ENCODE measurements around the gene C13orf46. TPM values are rescaled to one million over a fixed set of nuclear protein-coding genes. Genes with fewer than 3 reads are reported as not detected.

Gene C13orf46
- total and polyA plus RNA-seq, 2 donors (not counting 1 experiment from before 2014, with no cell fraction given), result 1.4 to 4.8 TPM

DNA sequence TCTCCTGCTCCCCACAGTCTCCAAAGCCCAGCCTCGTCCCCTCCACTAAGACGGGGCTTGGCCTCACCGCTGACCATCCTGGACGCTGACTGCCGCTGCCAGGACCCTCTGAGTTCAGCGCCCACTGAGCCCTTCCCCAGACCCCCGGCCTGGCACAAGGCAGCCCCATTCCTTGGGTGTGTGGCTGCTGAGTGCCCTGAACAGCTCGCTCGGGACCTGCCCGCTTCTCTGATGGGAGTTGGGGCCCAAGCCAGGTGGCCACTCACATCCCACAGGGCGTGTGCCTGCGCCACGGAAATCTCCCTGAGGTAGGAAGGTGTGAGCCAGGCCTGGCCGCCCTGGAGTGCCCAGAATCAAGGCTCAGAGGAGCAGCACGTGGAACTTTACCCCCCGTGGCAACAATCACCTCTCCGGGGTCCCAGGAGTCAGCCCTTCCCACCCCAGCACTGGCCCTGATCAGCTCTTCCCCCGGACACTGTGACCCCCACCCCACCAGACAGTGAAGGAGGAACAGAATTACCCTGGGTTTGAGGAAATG lies 20.8 kb downstream of the C13orf46 start:
- intact Hi-C loops (cut with micrococcal nuclease), result no loop called here
- no peak overlapping the region for H2AFZ ChIP-seq (ENCODE audit: insufficient read depth, low read depth, low read length, poor library complexity, severe bottlenecking)

More for the DNA sequence above, 20.8 kb downstream of the C13orf46 start:
- Histone ChIP-seq H3K4me2 (replicated peaks; ENCODE audit: low read depth, low read length, poor library complexity, severe bottlenecking) (no peak overlapping the region), H3K79me2 (ENCODE audit: control insufficient read depth, insufficient read depth, low read length) (no peaks in the 10 kb centered on the region), H3K4me3 (ENCODE audit: control extremely low read depth in 1 of 5, extremely low read depth in 1 of 5, insufficient read depth in 1 of 5, low read depth in 2 of 5, low read length in 4 of 5) (no peak overlapping the region), H3K36me3 (replicated peaks in 1 of 2; ENCODE audit: control extremely low read depth in 1 of 2, control insufficient read depth in 1 of 2, extremely low read depth in 1 of 2, insufficient read depth in 2 of 2, low read length in 1 of 2) (no peaks in the 10 kb centered on the region), H4K20me1 (ENCODE audit: control insufficient read depth, insufficient read depth, low read length, poor library complexity, severe bottlenecking) (no peaks in the 10 kb centered on the region), H3K27me3 (replicated peaks in 1 of 4; ENCODE audit: control extremely low read depth in 1 of 4, control insufficient read depth in 3 of 4, insufficient read depth in 4 of 4, low read length in 3 of 4) (peaks cover 0 to 12% (median 0%) of the 10 kb centered on the region in 4 experiments), H3K4me1 (ENCODE audit: control insufficient read depth in 2 of 2, insufficient read depth in 2 of 2, low read length in 2 of 2) (peaks cover 7 to 18% of the 10 kb centered on the region in 2 donors), H3K9me3 (ENCODE audit: control extremely low read depth in 1 of 3, control insufficient read depth in 2 of 3, insufficient read depth in 1 of 3, low read length in 2 of 3) (peaks cover 0 to 31% (median 0%) of the 10 kb centered on the region in 3 donors), H3K27ac (ENCODE audit: low read length in 2 of 2) (no peak overlapping the region), H3K9ac (ENCODE audit: low read length) (no peak overlapping the region)
- peaks cover 14% of the 10 kb centered on the region for H3K4me1 Mint-ChIP-seq
- ChIA-PET POLR2A (no interaction called here), CTCF (interaction anchor here (1.0 to 1.3 kb wide), 3 partner anchors 157 to 276 kb away, joined by 3 to 6 read pairs (median 3); no protein-coding TSS in a partner anchor)
- H3K4me3 Mint-ChIP-seq, result no peak overlapping the region
- 93% methylated on average over 17 of the region's 18 CpGs for WGBS (ENCODE audit: insufficient coverage)
- H3K27ac Mint-ChIP-seq, result no peak overlapping the region
- no peak for ATAC-seq (ENCODE audit: low read depth)
- TF ChIP-seq, protein P1, sequence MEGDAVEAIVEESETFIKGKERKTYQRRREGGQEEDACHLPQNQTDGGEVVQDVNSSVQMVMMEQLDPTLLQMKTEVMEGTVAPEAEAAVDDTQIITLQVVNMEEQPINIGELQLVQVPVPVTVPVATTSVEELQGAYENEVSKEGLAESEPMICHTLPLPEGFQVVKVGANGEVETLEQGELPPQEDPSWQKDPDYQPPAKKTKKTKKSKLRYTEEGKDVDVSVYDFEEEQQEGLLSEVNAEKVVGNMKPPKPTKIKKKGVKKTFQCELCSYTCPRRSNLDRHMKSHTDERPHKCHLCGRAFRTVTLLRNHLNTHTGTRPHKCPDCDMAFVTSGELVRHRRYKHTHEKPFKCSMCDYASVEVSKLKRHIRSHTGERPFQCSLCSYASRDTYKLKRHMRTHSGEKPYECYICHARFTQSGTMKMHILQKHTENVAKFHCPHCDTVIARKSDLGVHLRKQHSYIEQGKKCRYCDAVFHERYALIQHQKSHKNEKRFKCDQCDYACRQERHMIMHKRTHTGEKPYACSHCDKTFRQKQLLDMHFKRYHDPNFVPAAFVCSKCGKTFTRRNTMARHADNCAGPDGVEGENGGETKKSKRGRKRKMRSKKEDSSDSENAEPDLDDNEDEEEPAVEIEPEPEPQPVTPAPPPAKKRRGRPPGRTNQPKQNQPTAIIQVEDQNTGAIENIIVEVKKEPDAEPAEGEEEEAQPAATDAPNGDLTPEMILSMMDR (IDR thresholded peaks at IDR 0.05), result no peak
- TF ChIP-seq EZH2 (IDR thresholded peaks at IDR 0.05; ENCODE audit: borderline replicate concordance, insufficient read depth, low read depth, low read length, poor library complexity, severe bottlenecking), result no peak
- H3K27me3 Mint-ChIP-seq, result no peaks in the 10 kb centered on the region
- H3K9me3 Mint-ChIP-seq (ENCODE audit: insufficient read depth), result no peaks in the 10 kb centered on the region
- no peak for DNase-seq

Measured in B cell (primary cell).